ENCODE measurements around the gene FAM163A.

Gene FAM163A

GRCh38 chr1:179754041-179754624 is 11.0 kb downstream of the FAM163A start:
- Histone ChIP-seq H3K27ac (ENCODE audit: low read length) (no peak overlapping the region), H3K36me3 (ENCODE audit: control insufficient read depth, low read depth, low read length) (no peaks in the 10 kb centered on the region), H3K4me1 (ENCODE audit: control insufficient read depth, low read depth, low read length) (no peaks in the 10 kb centered on the region), H3K9me3 (ENCODE audit: control insufficient read depth, low read depth, low read length) (no peaks in the 10 kb centered on the region), H3K27me3 (ENCODE audit: control insufficient read depth, insufficient read depth, low read length) (no peaks in the 10 kb centered on the region), H3K9ac (ENCODE audit: low read length) (no peak overlapping the region), H3K4me3 (ENCODE audit: low read length) (no peak overlapping the region)

GRCh38 chr1:179757933-179758332 is 14.8 kb downstream of the FAM163A start:
- Histone ChIP-seq H3K4me1 (ENCODE audit: control insufficient read depth, low read depth, low read length) (no peaks in the 10 kb centered on the region), H3K4me3 (ENCODE audit: low read length) (no peak overlapping the region), H3K9ac (ENCODE audit: low read length) (no peak overlapping the region), H3K27me3 (ENCODE audit: control insufficient read depth, insufficient read depth, low read length) (no peaks in the 10 kb centered on the region), H3K27ac (ENCODE audit: low read length) (no peak overlapping the region), H3K9me3 (ENCODE audit: control insufficient read depth, low read depth, low read length) (no peaks in the 10 kb centered on the region), H3K36me3 (ENCODE audit: control insufficient read depth, low read depth, low read length) (no peaks in the 10 kb centered on the region)

DNA sequence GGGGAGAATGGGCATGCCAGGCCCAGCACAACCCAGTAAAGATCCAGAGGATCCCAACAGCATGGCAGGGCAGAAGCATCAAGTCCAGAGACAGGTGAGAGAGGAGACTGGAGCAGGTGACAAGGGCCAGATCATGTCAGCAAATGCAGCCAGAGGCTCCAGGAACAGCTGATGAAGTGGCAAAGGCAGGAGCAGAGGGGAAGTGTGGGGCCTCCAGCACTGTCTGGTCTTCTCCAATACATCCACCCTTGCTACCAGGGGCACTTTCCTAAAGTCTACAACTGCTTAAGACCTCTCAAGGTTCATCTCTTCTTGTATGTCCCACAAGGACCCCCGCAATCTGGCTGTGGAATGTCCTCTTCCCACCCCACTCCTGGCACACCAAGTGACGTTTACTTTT is 17.4 kb downstream of the FAM163A start:
- Histone ChIP-seq H3K9me3 (ENCODE audit: control insufficient read depth, low read depth, low read length) (no peaks in the 10 kb centered on the region), H3K27ac (ENCODE audit: low read length) (no peak overlapping the region), H3K9ac (ENCODE audit: low read length) (no peak overlapping the region), H3K36me3 (ENCODE audit: control insufficient read depth, low read depth, low read length) (no peaks in the 10 kb centered on the region), H3K4me1 (ENCODE audit: control insufficient read depth, low read depth, low read length) (no peaks in the 10 kb centered on the region), H3K4me3 (ENCODE audit: low read length) (no peak overlapping the region), H3K27me3 (ENCODE audit: control insufficient read depth, insufficient read depth, low read length) (no peaks in the 10 kb centered on the region)

DNA sequence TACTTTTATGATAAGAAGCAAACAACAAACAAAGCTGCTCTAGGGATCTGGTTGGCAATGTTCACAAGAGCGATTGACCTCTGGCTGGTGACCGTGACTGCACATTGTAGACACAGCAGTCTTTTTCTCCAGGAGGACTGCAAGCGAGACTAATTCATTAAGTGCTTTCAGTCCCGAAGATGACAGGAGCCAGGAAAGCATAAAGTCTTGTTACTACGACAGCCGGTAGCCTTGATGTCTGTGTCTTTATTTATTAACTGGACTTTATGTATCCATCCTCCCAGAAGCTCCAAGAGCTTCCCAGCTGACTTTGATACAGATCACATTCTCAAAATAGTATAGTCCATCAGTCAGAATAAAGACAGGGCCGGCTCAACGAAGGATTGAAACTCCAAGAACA is 18.2 kb downstream of the FAM163A start:
- no peak overlapping the region for H3K9ac ChIP-seq (ENCODE audit: low read length)
- H3K27me3 ChIP-seq (ENCODE audit: control insufficient read depth, insufficient read depth, low read length), result no peaks in the 10 kb centered on the region
- no peaks in the 10 kb centered on the region for H3K36me3 ChIP-seq (ENCODE audit: control insufficient read depth, low read depth, low read length)
- H3K4me3 ChIP-seq (ENCODE audit: low read length), result no peak overlapping the region
- H3K4me1 ChIP-seq (ENCODE audit: control insufficient read depth, low read depth, low read length), result no peaks in the 10 kb centered on the region
- no peak overlapping the region for H3K27ac ChIP-seq (ENCODE audit: low read length)
- no peaks in the 10 kb centered on the region for H3K9me3 ChIP-seq (ENCODE audit: control insufficient read depth, low read depth, low read length)

DNA sequence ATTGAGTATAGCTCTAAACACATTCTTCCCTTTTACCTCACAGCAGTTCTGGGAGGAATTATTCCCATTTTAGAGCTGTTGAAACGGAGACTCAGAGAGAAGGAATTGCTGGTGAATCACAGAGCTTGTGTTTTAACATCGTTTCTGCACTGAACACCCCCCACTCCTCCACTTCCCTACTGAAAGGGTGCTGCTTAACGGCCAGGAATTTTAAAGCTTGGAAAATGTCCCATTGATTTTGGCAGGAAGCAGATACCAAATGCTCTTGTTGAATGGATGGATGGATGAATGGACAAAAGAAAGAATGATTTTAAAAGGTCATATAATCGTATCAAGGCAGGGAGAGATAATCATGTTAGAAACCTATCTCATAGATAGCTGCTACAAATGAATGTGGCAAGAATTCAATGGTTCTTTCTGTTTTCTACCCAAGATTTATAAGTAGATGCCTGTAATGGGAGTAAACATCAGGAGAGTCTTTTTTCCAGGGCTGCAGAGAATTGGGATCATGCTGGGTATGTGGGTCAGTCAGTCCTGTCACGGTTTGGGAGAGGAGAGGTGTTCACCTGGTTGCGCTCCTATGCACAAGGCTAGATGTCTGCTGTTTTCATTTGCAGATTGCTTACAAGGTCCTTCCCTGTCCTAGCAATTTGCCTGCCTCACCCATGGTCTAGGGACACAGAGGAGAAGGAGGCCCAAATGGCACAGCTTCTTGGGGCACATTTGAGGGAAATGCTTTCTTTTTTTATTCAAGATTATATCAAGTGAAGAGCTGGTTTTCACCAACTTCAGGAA is 19.0 kb downstream of the FAM163A start:
- Histone ChIP-seq H3K4me3 (ENCODE audit: low read length) (no peak overlapping the region), H3K36me3 (ENCODE audit: control insufficient read depth, low read depth, low read length) (no peaks in the 10 kb centered on the region), H3K9me3 (ENCODE audit: control insufficient read depth, low read depth, low read length) (no peaks in the 10 kb centered on the region), H3K9ac (ENCODE audit: low read length) (no peak overlapping the region), H3K4me1 (ENCODE audit: control insufficient read depth, low read depth, low read length) (no peaks in the 10 kb centered on the region), H3K27me3 (ENCODE audit: control insufficient read depth, insufficient read depth, low read length) (no peaks in the 10 kb centered on the region), H3K27ac (ENCODE audit: low read length) (no peak overlapping the region)

DNA sequence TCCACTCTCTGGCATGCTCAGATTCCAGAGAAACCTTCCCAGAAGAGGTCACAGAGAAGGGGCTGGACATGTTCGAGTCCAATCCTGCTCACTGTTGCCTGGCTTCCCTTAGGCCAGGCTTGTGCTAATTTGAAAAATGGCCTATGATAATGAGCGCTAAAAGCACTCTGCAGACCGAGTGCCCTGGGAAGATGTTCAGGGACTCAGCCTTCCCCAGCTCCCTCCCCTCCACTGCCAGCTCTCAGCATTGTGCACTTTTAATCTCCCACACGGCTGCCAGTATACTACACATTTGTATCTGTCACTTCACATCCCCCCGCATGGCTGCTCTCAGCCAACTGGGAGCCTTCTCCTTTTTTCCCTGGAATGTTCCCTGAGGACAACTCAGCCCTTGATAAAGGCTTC is 24.1 kb downstream of the FAM163A start:
- Histone ChIP-seq H3K4me3 (ENCODE audit: low read length) (no peak overlapping the region), H3K27ac (ENCODE audit: low read length) (no peak overlapping the region), H3K27me3 (ENCODE audit: control insufficient read depth, insufficient read depth, low read length) (no peaks in the 10 kb centered on the region), H3K9me3 (ENCODE audit: control insufficient read depth, low read depth, low read length) (no peaks in the 10 kb centered on the region), H3K36me3 (ENCODE audit: control insufficient read depth, low read depth, low read length) (no peaks in the 10 kb centered on the region), H3K9ac (ENCODE audit: low read length) (no peak overlapping the region), H3K4me1 (ENCODE audit: control insufficient read depth, low read depth, low read length) (no peaks in the 10 kb centered on the region)

GRCh38 chr1:179767996-179768395 is 24.9 kb downstream of the FAM163A start:
- H3K4me3 ChIP-seq (ENCODE audit: low read length), result no peak overlapping the region
- H3K4me1 ChIP-seq (ENCODE audit: control insufficient read depth, low read depth, low read length), result no peaks in the 10 kb centered on the region
- no peaks in the 10 kb centered on the region for H3K36me3 ChIP-seq (ENCODE audit: control insufficient read depth, low read depth, low read length)
- H3K9ac ChIP-seq (ENCODE audit: low read length), result no peak overlapping the region
- H3K27ac ChIP-seq (ENCODE audit: low read length), result no peak overlapping the region
- H3K27me3 ChIP-seq (ENCODE audit: control insufficient read depth, insufficient read depth, low read length), result no peaks in the 10 kb centered on the region
- H3K9me3 ChIP-seq (ENCODE audit: control insufficient read depth, low read depth, low read length), result no peaks in the 10 kb centered on the region

DNA sequence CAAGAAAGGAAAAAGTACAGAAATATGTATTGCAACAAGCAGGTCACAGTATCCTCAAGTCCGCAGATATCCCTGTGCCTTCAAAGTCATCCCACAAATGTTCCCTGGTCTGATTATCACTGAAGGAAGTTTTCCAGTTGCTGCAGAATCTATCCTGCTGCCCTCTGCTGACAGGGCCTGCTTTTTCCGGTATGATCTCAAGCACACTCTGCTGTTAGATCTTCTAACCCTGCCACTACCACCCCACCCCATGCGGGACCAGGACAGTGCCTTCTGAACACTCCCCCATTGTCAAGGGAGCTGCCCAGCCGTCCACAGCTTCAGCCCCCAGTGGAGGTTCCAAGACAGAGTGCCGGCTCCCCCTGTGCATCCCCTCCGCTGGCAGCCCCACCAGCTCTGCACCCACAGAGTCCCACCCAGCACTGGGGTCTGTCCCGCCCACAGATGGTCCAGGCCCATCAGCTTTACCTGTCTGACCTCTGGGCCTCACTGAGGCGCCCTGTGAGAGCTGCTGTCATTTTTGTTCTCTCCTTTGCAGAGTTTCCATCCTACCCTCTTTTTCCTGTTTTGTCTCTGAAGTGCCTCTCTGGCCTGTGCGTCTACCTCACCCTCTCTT is 27.9 kb downstream of the FAM163A start:
- Histone ChIP-seq H3K9me3 (ENCODE audit: control insufficient read depth, low read depth, low read length) (no peaks in the 10 kb centered on the region), H3K36me3 (ENCODE audit: control insufficient read depth, low read depth, low read length) (no peaks in the 10 kb centered on the region), H3K9ac (ENCODE audit: low read length) (no peak overlapping the region), H3K4me3 (ENCODE audit: low read length) (no peak overlapping the region), H3K4me1 (ENCODE audit: control insufficient read depth, low read depth, low read length) (no peaks in the 10 kb centered on the region), H3K27me3 (ENCODE audit: control insufficient read depth, insufficient read depth, low read length) (no peaks in the 10 kb centered on the region), H3K27ac (ENCODE audit: low read length) (no peak overlapping the region)

DNA sequence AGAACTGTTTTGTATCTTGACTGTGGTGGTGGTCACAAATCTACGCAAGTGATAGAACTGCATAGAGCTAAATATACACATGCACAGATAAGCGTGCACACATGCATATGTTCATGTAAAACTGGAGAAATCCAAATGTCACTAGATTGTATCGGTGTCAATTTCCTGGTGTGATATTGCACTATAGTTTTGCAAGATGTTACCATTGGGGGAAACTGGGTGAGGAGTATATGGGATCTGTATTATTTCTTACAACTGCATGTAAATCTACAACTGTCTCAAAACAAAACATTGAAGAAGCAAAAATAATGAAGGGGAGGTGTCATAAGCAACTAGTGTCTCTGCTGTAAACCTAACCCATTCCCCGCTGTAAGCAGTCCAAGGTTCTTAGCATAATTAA is 30.2 kb downstream of the FAM163A start:
- no peak overlapping the region for H3K9ac ChIP-seq (ENCODE audit: low read length)
- H3K36me3 ChIP-seq (ENCODE audit: control insufficient read depth, low read depth, low read length), result no peaks in the 10 kb centered on the region
- no peaks in the 10 kb centered on the region for H3K9me3 ChIP-seq (ENCODE audit: control insufficient read depth, low read depth, low read length)
- no peaks in the 10 kb centered on the region for H3K4me1 ChIP-seq (ENCODE audit: control insufficient read depth, low read depth, low read length)
- no peak overlapping the region for H3K27ac ChIP-seq (ENCODE audit: low read length)
- no peak overlapping the region for H3K4me3 ChIP-seq (ENCODE audit: low read length)
- H3K27me3 ChIP-seq (ENCODE audit: control insufficient read depth, insufficient read depth, low read length), result no peaks in the 10 kb centered on the region

- Histone ChIP-seq H3K36me3 (ENCODE audit: control insufficient read depth, low read depth, low read length) (no peaks in the 10 kb centered on the region), H3K27me3 (ENCODE audit: control insufficient read depth, insufficient read depth, low read length) (no peaks in the 10 kb centered on the region), H3K4me1 (ENCODE audit: control insufficient read depth, low read depth, low read length) (no peaks in the 10 kb centered on the region), H3K9ac (ENCODE audit: low read length) (no peak overlapping the region), H3K4me3 (ENCODE audit: low read length) (no peak overlapping the region), H3K27ac (ENCODE audit: low read length) (no peak overlapping the region), H3K9me3 (ENCODE audit: control insufficient read depth, low read depth, low read length) (no peaks in the 10 kb centered on the region)
These were observed 30.9 kb downstream of the FAM163A start for GRCh38 chr1:179774000-179774399.

GRCh38 chr1:179774566-179774965 is 31.5 kb downstream of the FAM163A start:
- Histone ChIP-seq H3K4me1 (ENCODE audit: control insufficient read depth, low read depth, low read length) (no peaks in the 10 kb centered on the region), H3K9me3 (ENCODE audit: control insufficient read depth, low read depth, low read length) (no peaks in the 10 kb centered on the region), H3K9ac (ENCODE audit: low read length) (no peak overlapping the region), H3K36me3 (ENCODE audit: control insufficient read depth, low read depth, low read length) (no peaks in the 10 kb centered on the region), H3K27me3 (ENCODE audit: control insufficient read depth, insufficient read depth, low read length) (no peaks in the 10 kb centered on the region), H3K4me3 (ENCODE audit: low read length) (no peak overlapping the region), H3K27ac (ENCODE audit: low read length) (no peak overlapping the region)

DNA sequence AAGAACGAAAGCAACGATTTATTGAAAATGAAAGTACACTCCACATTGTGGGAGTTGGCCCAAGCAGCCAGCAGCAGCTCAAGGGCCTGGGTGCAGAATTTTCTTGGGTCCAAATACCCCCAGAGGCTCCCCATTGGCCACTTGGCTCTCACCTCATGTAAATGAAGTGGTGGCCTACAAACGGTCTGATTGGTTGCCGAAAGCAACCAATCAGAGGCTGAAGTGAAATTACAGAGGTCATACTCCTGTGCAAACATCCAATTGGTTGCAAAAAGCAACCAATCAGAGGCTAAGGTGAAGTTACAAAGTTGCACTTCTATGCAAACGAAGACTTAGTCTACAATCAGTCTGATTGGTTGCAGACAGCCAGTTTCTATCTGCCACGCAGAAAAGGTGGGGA is 31.9 kb downstream of the FAM163A start:
- Histone ChIP-seq H3K4me3 (ENCODE audit: low read length) (no peak overlapping the region), H3K27ac (ENCODE audit: low read length) (no peak overlapping the region), H3K27me3 (ENCODE audit: control insufficient read depth, insufficient read depth, low read length) (no peaks in the 10 kb centered on the region), H3K4me1 (ENCODE audit: control insufficient read depth, low read depth, low read length) (no peaks in the 10 kb centered on the region), H3K9ac (ENCODE audit: low read length) (no peak overlapping the region), H3K9me3 (ENCODE audit: control insufficient read depth, low read depth, low read length) (no peaks in the 10 kb centered on the region), H3K36me3 (ENCODE audit: control insufficient read depth, low read depth, low read length) (no peaks in the 10 kb centered on the region)

Data from iPS-18a (cell line).